DMS53 treated with DMSO at 0.1 percent for 48 hours (cell line): ENCODE results near the gene STRBP.

Experiments used
- DNase-seq: peaks from one replicate; lab custom pipeline; 2025; ENCODE audit not compliant: unreplicated experiment; lab: John Stamatoyannopoulos, UW

STRBP gene

GRCh38 chr9:123135430-123135829 lies 133.0 kb downstream of the STRBP start:
- DNase-seq: no peak

GRCh38 chr9:123132696-123133095 lies 135.7 kb downstream of the STRBP start:
- no peak for DNase-seq

DNA sequence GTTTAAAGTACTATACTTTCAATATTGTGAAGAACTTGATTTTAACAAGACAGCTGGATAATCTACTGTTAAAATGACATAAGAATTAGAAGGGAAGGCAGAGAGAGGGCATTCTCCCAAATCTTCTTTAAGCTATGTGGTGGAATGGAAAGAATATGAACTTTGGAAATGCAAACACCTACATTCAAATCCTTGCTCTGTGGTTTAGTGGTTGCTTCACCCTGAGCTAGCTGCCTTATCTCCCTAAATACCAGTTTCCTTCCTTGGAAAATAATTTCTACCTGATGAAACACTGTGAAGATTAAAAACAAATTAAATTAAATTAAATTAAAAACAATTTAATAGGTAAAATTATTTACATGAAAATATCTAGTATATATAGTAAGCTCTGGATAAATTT lies 136.4 kb downstream of the STRBP start:
- DNase-seq: no peak

- DNase-seq: no peak
These were observed 137.1 kb downstream of the STRBP start for GRCh38 chr9:123131258-123131657.

DNA sequence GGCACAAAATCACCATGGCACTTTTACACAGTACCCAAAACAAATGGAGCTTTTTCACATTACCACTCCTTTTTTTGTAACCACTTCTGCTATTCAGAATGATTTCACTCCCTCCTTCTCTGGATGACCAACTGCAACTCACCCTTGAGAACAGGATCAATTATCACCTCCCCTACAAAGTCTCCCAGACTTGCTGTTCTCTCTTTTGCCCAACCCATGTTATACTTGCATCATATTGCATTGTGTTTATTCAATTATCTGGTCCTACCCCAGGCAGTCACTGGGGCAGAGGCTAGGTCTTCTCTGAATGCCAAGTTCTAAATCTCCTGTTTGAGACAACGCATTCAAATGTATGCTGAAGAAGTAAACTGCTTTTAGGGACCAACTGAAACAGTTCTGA lies 139.0 kb downstream of the STRBP start:
- DNase-seq: no peak

DNA sequence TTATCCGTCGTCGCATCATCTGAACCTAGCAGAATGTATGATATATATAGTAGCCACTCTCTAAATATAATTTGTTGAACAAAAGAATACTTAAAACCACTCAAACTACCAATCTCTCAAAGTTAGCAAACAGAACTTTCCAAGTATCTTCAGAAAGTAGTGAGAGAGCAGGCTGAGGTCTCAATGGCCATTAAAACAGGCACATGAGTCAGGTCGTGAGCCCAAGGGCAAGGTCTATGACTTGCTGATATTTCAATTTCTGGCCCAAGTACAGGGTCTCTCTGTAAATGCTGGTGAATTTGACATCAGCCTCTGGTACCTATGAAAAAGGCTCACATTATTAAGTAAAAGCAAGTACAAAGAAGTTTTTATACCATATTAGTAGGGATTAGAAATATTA lies 139.8 kb downstream of the STRBP start:
- no peak for DNase-seq

DNA sequence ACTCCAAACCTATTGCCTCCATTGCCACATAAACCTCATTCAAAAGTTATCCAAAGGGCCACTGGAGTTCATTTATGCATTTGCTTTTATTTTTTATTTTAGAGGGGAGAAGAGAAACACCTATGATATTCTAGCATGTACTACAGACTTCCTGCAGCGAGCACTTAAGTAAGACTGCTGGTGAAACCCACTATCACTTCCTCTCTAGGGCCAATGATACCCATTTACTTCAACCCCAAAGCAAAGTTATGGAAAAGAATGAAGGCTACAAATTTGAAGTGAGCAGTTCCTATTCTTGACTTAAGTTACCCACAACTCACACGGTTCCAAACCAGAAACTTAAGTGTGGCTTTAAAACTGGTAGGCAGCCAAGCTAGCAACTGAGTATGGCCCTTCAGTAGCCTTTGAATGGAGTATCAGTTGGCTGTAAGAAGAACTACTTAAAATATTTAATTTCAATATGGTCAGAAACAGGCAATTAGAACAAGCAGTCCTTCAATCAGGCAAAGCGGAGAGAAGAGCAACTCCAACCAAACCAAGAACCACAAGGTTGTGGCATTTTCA lies 140.8 kb downstream of the STRBP start:
- DNase-seq: no peak

- no peak for DNase-seq
These were observed 146.9 kb downstream of the STRBP start for GRCh38 chr9:123121457-123121856.

GRCh38 chr9:123120953-123121352 lies 147.4 kb downstream of the STRBP start:
- DNase-seq: no peak

GRCh38 chr9:123120131-123120530 lies 148.3 kb downstream of the STRBP start:
- DNase-seq: no peak

GRCh38 chr9:123119566-123119965 lies 148.8 kb downstream of the STRBP start:
- DNase-seq: no peak

DNA sequence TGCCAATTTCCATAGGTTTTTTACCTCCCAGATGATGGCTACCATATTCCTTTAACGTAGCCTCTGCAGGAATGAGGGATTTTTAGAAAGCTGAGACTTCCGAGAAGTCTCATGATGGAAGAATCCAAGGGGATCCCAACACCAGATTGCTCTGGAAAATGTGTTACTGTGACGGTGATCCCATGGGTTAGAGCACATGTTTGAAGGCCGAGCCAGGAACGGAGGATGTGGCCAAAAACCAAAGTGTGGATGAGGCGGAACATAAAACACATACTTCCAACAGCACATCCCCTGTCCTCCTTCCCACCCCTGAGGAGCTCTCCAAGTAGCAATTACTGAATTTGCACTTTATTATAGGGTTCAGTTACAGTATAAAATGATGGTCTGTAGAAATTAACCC lies 152.3 kb downstream of the STRBP start:
- no peak for DNase-seq

DNA sequence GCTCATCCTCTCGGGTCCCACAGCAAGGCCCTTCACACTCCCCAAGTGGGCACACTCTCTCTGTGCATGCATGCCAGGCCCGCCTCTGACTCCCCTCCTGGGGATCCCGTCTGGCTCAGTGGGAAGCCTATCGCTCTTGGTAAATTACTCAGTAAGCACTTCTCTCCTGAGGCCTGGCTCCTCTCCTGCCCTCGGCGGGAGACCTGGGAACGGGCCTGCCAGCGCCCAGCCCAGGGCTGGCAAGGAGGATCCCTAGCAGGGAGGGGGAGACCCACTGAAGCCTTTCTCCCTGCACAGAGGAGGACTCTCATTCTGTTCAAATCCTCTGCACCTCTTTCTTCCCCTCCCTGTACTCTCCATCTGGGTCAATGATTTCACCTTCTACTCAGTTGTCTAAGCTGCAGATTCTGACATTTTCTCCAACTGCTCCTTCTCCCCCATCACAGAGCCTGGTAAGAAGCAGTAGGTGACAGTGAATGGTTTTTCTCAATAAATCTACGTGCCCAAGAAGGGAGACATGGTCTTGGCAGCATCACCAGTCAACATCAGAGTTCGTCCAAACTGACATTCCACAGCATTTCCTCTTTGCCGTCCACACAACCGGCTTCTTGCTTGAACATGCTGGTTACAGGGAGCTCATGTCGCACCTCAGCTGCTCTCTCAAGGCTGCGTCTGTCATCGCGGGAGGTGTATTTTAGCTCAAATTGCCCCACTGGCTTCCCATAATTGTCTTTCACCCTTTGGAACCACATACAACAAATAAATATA lies 153.1 kb downstream of the STRBP start:
- DNase-seq: no peak

GRCh38 chr9:123113185-123113584 lies 155.2 kb downstream of the STRBP start:
- DNase-seq: no peak

- DNase-seq: peak; percentile 28
These were observed 156.1 kb downstream of the STRBP start for GRCh38 chr9:123112015-123112975.

GRCh38 chr9:123111427-123112014 lies 156.9 kb downstream of the STRBP start:
- DNase-seq: peak; percentile 70

- no peak for DNase-seq
These were observed 158.7 kb downstream of the STRBP start for GRCh38 chr9:123109540-123110279.

DNA sequence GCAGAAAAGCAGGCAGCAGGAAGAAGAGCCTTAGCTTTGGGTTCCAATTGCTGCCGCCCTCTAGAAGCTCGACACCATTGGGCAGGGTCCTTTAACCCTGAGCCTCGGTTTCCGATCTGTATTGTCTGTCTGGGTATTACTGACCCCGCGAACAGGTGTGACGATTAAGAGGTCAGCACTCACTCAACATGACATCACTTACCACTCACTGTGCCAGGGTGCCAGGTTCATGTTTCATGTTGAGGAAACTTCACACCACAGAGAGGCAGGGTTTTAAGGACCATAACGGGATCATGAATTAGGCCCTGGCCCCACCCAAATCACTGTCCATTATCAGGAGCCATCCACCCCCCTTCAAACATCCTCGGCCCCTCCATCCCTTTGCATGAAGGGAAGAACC lies 159.4 kb downstream of the STRBP start:
- no peak for DNase-seq

DNA sequence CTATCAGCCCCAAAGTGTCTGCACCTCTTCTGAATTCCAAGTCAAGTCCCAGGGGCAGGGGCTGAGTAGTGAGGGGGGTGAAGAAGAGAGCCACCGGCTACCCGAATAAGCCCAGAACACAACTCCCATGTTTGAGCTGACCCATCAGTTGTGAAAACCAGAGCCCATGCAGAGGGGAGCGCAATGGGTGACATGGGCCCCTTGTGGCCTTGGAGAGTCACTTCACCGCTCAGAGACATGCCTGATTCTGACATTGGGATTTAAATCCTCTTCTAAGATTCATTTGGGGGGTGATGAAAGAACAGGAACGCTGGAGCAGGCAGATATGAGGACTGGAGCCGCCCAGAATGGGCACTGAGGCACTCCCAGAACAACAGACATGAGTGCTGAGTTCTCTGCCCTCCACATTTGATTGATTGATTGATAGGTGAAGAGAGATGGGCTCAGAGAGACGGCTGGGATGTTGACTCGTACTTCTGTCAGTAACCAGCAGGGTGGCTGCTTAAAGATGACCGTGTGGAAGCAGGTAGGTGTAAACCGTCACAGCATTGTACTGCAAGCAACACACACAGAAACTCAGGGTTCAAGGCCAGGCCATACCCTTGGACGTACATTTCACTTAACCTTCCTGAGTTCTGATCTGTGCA lies 160.6 kb downstream of the STRBP start:
- DNase-seq: no peak

- DNase-seq: no peak
These were observed 162.9 kb downstream of the STRBP start for GRCh38 chr9:123105490-123105889.
